Ascending aorta (tissue), 2 donors: Measurements from ENCODE around the gene ATG9B. TPM values are rescaled to one million over a fixed set of nuclear protein-coding genes. Genes with fewer than 3 reads are reported as not detected.
A peak's percentile ranks its signal among the peaks of the same experiment; 100 is the strongest.

Experiments
- DNase-seq, 2 donors: peaks; one replicate each; pipeline ENCODE4 v3.0.0-alpha.2; 2019; ENCODE audit warnings: low spot score in 2 of 2
- H3K27ac ChIP-seq, 2 donors: fragments of 200-600 bp; sonication (generic); one replicate each; pipeline ENCODE4 v1.5.1; 2016 to 2017; ENCODE audit warnings: mild to moderate bottlenecking in 1 of 2
- H3K27me3 ChIP-seq: fragments of 200-600 bp; sonication (generic); one replicate; pipeline ENCODE4 v1.5.1; 2017
- H3K36me3 ChIP-seq, 2 donors: fragments of 200-600 bp; sonication (generic); one replicate each; pipeline ENCODE4 v1.5.1; 2016
- H3K4me1 ChIP-seq, 2 donors: fragments of 200-600 bp; sonication (generic); one replicate each; pipeline ENCODE4 v1.5.1; 2016 to 2017; ENCODE audit warnings: mild to moderate bottlenecking in 1 of 2
- H3K4me3 ChIP-seq, 2 donors: fragments of 200-600 bp; sonication (generic); one replicate each; pipeline ENCODE4 v1.5.1; 2016 to 2017; ENCODE audit warnings: mild to moderate bottlenecking in 1 of 2
- H3K9me3 ChIP-seq, 2 donors: fragments of 200-600 bp; sonication (generic); one replicate each; pipeline ENCODE4 v1.5.1; 2016
- intact Hi-C: fragments of 100-400 bp; cut with DNase I; formaldehyde crosslinking; loops from one replicate; pipeline ENCODE4 v1.15.1; 2023
- total RNA-seq: library from RNA; depleted of rRNA; stranded (reverse); fragments of >200 nt; gene quantifications from one replicate; pipeline ENCODE4 v1.1.0, GENCODE V29; 2016
- TF ChIP-seq, protein P1 (sequence below), 3 experiments: fragments of 200-600 bp in 2 of 3; fragments of 450-650 bp in 1 of 3; sonication (generic) in 2 of 3; IDR thresholded peaks; one replicate each; pipeline ENCODE4 v1.5.1; 2016 to 2019; ENCODE audit warnings: antibody characterized with exemption in 3 of 3, mild to moderate bottlenecking in 1 of 3, moderate library complexity in 1 of 3

Gene ATG9B
- total RNA-seq, 1 donor from 2014 or later = not detected

DNA sequence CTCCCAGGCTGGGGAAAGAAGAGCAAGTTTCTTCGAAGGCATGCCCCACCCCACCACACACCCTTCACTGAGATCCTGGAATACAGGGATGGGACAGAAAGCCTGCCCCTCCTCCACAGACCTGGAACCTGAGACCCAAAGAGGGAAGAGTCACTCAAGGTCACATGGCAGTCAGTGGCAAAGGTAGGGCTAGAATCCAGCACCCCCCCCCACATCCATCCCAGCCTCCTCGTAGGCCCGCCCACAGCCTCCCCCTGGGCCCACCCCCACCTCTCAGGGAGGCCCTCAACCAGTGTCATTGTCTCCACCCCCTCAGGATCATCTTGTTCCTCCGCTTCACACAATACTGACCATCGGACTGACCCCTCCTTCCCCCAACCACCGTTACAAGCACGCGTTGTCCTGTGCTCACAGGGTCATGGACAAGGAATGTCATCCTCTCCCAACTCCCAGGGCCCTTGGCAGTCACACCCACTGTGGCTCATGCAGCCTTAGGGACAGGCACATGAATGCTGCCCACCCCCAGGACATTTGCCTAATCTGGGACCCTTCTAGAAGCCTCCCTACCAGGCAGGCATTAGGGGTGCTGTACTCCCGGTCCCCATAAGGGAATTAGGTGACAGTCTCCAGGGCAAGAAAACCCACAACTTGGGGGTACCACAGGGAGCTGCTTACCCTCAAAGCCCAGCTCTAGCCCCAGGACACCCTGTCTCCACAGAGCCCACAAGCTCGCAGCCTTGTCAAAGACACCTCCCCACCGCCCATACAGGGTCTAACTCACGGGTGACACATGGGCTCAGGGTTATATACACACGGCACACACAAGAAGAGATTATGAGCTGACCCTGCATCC is 47.5 kb downstream of the ATG9B start:
- intact Hi-C loops = no loop called here
- no peaks in the 10 kb centered on the region for H3K9me3 ChIP-seq
- no peak overlapping the region for H3K27ac ChIP-seq
- TF ChIP-seq, protein P1, sequence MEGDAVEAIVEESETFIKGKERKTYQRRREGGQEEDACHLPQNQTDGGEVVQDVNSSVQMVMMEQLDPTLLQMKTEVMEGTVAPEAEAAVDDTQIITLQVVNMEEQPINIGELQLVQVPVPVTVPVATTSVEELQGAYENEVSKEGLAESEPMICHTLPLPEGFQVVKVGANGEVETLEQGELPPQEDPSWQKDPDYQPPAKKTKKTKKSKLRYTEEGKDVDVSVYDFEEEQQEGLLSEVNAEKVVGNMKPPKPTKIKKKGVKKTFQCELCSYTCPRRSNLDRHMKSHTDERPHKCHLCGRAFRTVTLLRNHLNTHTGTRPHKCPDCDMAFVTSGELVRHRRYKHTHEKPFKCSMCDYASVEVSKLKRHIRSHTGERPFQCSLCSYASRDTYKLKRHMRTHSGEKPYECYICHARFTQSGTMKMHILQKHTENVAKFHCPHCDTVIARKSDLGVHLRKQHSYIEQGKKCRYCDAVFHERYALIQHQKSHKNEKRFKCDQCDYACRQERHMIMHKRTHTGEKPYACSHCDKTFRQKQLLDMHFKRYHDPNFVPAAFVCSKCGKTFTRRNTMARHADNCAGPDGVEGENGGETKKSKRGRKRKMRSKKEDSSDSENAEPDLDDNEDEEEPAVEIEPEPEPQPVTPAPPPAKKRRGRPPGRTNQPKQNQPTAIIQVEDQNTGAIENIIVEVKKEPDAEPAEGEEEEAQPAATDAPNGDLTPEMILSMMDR (IDR thresholded peaks at IDR 0.05) = no peak
- no peaks in the 10 kb centered on the region for H3K36me3 ChIP-seq
- H3K27me3 ChIP-seq = peaks cover 41% of the 10 kb centered on the region
- no peak for DNase-seq
- H3K4me1 ChIP-seq = peaks cover 8 to 10% of the 10 kb centered on the region in 2 donors
- no peak overlapping the region for H3K4me3 ChIP-seq

DNA sequence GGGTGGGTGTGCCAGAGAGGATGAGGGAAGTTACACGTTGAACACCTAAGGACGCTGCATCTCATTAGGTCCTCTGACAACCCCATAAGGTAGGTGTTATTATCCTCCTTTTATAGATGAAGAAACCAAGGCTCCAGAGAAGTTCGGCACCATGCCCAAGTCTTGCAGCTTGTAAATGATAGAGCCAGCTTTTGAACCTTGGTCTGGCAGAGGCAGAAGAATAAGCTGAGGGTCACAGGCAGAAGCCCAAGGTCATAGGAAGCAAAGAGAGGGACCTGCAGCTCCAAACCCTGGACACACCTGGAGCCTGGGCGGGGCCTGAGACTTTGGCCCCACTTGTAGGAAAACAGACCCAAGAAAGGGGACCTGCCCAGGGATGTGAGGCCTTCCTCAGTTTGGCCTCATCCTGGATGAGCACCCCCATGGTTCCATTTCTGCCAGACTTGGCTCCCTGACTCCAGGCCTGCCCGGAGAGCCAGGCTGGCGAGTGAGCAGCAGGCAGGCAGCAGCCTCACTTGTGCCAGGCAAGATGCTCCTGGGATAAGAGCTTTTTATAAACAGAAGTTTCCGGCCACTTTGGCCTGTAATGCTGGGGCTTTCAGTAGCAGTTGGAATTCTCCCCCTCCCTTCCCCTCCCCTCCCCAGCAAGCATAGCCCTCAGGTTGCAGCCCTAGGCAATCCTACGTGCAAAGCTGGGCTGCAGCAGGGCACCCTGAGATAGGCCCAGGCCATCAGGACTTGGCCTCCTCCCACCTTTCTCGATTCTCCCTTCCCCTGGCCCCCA is 48.6 kb downstream of the ATG9B start:
- Histone ChIP-seq H3K36me3 (no peaks in the 10 kb centered on the region), H3K4me3 (no peak overlapping the region), H3K27me3 (peaks cover 41% of the 10 kb centered on the region), H3K4me1 (peaks cover 8 to 10% of the 10 kb centered on the region in 2 donors), H3K9me3 (no peaks in the 10 kb centered on the region), H3K27ac (no peak overlapping the region)
- intact Hi-C loops = no loop called here
- no peak for DNase-seq
- TF ChIP-seq, protein P1 (IDR thresholded peaks at IDR 0.05) = no peak

DNA sequence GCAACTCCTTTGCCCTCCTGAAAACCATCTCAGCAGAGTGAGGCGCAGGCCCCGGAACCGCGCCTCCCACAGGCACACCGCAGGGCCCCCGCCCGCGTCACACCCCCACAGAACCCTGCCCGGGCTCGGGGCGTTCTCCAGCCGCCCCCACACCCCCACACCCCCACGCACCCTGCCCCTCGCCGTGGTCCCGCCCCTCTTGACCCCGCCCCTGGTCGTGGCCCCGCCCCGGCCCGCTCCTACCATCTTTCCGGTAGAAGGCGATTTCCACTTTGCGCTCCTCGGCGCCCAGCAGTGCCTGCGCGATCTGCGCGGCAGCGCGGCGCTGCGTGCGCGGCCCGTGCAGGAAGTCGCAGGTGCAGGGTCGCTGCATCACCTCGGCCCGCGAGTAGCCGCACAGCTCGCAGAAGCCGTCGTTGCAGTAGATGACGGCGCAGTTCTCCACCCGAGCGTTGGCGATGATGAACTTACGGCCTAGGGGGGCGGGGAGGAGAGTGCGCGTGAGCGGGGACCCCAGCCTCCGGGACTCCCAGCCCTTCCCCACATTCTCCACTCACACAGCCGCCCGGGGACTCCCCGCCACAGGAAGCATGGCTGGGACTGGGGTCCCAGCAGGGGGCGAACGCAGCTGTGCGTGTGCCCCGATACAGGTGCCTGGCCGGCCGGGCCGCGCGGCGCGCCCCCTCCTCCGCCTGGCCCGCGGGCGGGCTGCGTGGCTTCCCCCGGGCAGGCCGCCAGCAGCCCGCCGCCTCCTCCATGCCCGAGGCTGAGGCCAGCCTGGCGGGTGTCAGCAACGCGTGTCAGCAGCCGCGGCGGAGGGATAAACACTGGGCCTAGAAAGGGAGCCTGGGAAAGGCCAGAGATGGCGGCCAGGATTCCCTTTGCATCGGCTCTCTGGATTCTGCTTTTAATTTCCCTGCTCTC is 49.6 kb downstream of the ATG9B start:
- peaks cover 41% of the 10 kb centered on the region for H3K27me3 ChIP-seq
- H3K27ac ChIP-seq = no peak overlapping the region
- peak overlapping the region; percentile 42 to 59 for H3K4me3 ChIP-seq
- no peak for DNase-seq
- H3K4me1 ChIP-seq = peaks cover 8 to 10% of the 10 kb centered on the region in 2 donors
- TF ChIP-seq, protein P1 (IDR thresholded peaks at IDR 0.05) = peak in 1 of 3 experiments; percentile 10
- no peaks in the 10 kb centered on the region for H3K9me3 ChIP-seq
- no peaks in the 10 kb centered on the region for H3K36me3 ChIP-seq
- intact Hi-C loops = no loop called here

DNA sequence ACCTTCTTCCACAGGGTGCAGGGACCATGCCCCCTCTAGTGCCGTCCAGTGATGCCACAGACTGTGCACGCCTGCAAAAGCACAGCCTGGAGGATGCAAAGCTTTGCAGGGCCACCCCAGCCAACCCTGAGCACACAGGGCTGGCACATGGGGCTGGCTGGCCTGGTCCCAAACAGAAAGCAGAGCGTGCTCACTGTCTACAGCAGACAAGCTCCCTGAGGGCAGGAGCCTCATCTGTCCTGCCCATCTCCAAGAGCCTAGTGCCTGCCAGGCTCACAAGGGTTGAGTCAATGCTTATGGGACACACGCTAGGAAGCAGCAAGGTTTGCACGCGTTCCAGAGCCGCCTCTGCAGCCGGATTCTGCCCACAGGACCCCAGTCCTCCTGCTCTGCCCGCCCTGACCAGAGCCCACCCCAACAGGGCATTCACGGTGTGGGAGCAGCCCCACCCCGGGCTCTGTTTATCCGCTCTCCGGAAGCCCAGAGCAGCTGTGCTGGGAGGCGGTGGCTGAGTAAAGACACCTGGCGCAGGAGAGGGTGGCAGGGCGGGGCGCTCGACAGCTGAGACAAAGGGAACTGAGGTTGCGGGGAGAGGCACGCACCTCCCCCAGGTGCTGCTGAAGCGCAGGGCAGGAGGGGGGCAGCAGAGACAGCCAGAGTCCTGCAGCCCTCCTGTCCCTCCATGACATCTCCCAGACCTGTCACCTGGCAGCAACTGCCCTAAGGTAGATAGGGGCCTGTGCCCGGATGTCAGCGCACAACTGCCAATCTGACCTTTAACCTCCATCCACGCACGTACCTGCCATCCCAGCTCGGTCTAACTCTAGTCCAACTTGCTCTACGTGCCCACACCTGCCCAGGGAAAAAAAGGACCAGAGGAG is 50.5 kb downstream of the ATG9B start:
- peak overlapping the region in 1 of 2 donors; percentile 59 for H3K4me3 ChIP-seq
- TF ChIP-seq, protein P1 (IDR thresholded peaks at IDR 0.05) = no peak
- H3K4me1 ChIP-seq = peaks cover 8 to 10% of the 10 kb centered on the region in 2 donors
- H3K27me3 ChIP-seq = peaks cover 38% of the 10 kb centered on the region
- intact Hi-C loops = no loop called here
- H3K27ac ChIP-seq = no peak overlapping the region
- H3K36me3 ChIP-seq = no peaks in the 10 kb centered on the region
- H3K9me3 ChIP-seq = no peaks in the 10 kb centered on the region
- DNase-seq = no peak
